Neutrophil (primary cell): ENCODE measurements around the gene DNAH9.

ENCODE experiments used
- H3K27ac ChIP-seq: fragments of 200-600 bp; sonication (generic); 2 replicates; pipeline ENCODE4 v1.5.1; 2016; ENCODE audit warnings: mild to moderate bottlenecking, moderate library complexity
- H3K27me3 ChIP-seq: fragments of 200-600 bp; sonication (generic); 2 replicates; pipeline ENCODE4 v1.6.0; 2016; ENCODE audit warnings: mild to moderate bottlenecking
- H3K36me3 ChIP-seq: fragments of 200-600 bp; sonication (generic); 2 replicates; pipeline ENCODE4 v1.5.1; 2017
- H3K4me1 ChIP-seq, 2 experiments: fragments of 200-600 bp in 1 of 2; sonication (generic) in 1 of 2; 1 replicate in 1 of 2; 2 replicates in 1 of 2; pipeline versions ENCODE4 v1.5.1 to v1.6.1; 2013 to 2016; ENCODE audit warnings: low read depth in 1 of 2, low read length in 1 of 2, mild to moderate bottlenecking in 1 of 2, moderate library complexity in 1 of 2; ENCODE audit not compliant: control insufficient read depth in 1 of 2, insufficient read depth in 1 of 2
- H3K4me3 ChIP-seq, 2 experiments: fragments of 200-600 bp in 1 of 2; sonication (generic) in 1 of 2; 1 replicate in 1 of 2; 2 replicates in 1 of 2; pipeline ENCODE4 v1.5.1; 2013 to 2016; ENCODE audit warnings: low read depth in 1 of 2, low read length in 1 of 2, mild to moderate bottlenecking in 1 of 2, moderate library complexity in 1 of 2
- H3K9me3 ChIP-seq: fragments of 200-600 bp; sonication (generic); 2 replicates; pipeline ENCODE4 v1.5.1; 2016
- CTCF ChIP-seq: fragments of 200-600 bp; sonication (generic); IDR thresholded peaks from 2 replicates; pipeline ENCODE4 v1.5.1; 2016; ENCODE audit warnings: antibody characterized with exemption

The DNAH9 gene

GRCh38 chr17:11999696-12000095, 401.4 kb downstream of the DNAH9 start:
- H3K27me3 ChIP-seq = no peaks in the 10 kb centered on the region
- no peaks in the 10 kb centered on the region for H3K9me3 ChIP-seq
- H3K4me3 ChIP-seq = peak overlapping the region; percentile 28 to 41
- no peak for TF ChIP-seq CTCF
- peaks cover 43 to 49% of the 10 kb centered on the region in 2 experiments for H3K4me1 ChIP-seq
- H3K27ac ChIP-seq = peak overlapping the region; percentile 95
- no peaks in the 10 kb centered on the region for H3K36me3 ChIP-seq

GRCh38 chr17:12007466-12007865, 409.2 kb downstream of the DNAH9 start:
- no peaks in the 10 kb centered on the region for H3K4me1 ChIP-seq
- no peak for TF ChIP-seq CTCF
- H3K36me3 ChIP-seq = no peaks in the 10 kb centered on the region
- H3K9me3 ChIP-seq = no peaks in the 10 kb centered on the region
- peaks cover 17% of the 10 kb centered on the region for H3K27me3 ChIP-seq
- H3K27ac ChIP-seq = no peak overlapping the region
- no peak overlapping the region for H3K4me3 ChIP-seq
